Neuron (in vitro differentiated cells): Measurements from ENCODE around the gene TMEM208.

Experiments
- H2AFZ ChIP-seq: one replicate; pipeline ENCODE4 v1.6.1; 2013; ENCODE audit warnings: low read depth, mild to moderate bottlenecking, inconsistent platforms, low read length, moderate library complexity
- H3K27me3 ChIP-seq: one replicate; pipeline ENCODE4 v1.6.1; 2013; ENCODE audit warnings: low read length; ENCODE audit not compliant: insufficient read depth
- H3K36me3 ChIP-seq: one replicate; pipeline ENCODE4 v1.6.1; 2013; ENCODE audit warnings: low read length; ENCODE audit not compliant: insufficient read depth
- H3K4me1 ChIP-seq: one replicate; pipeline ENCODE4 v1.6.1; 2013; ENCODE audit warnings: low read length; ENCODE audit not compliant: insufficient read depth
- H3K4me3 ChIP-seq: 2 replicates; pipeline ENCODE4 v1.5.1; 2013; ENCODE audit warnings: mild to moderate bottlenecking, low read length, moderate library complexity
- H3K9me3 ChIP-seq: one replicate; pipeline ENCODE4 v1.6.1; 2013; ENCODE audit warnings: low read length

Gene TMEM208

DNA sequence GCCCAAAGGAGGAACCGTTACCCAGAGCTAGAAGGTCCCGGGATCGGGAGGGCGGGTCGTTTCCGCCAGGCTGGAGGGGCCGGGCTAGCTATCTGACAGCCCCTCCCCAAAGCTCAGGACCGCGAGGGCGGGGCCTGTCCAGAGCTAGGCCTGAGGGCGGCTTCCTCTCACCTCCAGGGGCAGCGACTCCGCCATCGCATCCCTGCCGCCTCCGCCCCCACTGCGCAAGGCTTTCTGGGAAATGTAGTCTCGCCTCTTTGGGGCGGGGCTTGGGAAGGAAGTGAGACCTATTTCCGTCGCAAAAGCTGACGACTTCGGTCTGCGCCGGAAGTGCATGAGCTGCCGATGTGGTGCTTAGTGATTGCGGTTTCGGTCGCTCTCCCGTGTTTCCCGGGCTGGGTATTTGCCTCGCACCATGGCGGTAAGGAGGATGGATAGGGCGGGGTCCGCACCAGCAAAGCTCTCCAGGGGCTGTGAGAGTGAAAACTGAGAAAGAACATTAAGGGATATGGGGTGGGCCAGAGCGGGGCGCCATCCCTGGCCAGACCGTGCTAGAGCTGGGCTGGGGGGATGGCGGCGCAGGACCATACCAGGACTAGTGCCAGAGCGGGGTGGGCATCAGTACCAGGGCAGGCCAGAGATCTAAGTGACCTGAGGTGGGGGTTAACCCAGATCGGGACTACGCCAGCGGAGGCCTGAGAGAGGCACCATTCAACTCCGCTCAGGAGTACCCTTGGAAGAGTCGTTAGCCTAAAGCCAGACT is at the start of gene TMEM208:
TMEM208 (plus strand) TSS at position 327 of the 763 bp plus-strand sequence; CDS start at position 416, 89 bp downstream.
- H3K27me3 ChIP-seq = no peaks in the 10 kb centered on the region
- peaks cover 21% of the 10 kb centered on the region for H3K4me1 ChIP-seq
- H3K9me3 ChIP-seq = no peaks in the 10 kb centered on the region
- H2AFZ ChIP-seq = peak within 1 kb of the TSS; percentile 57
- peak within 1 kb of the TSS; percentile 80 for H3K4me3 ChIP-seq
- H3K36me3 ChIP-seq = peaks cover 40% of the 10 kb centered on the region

DNA sequence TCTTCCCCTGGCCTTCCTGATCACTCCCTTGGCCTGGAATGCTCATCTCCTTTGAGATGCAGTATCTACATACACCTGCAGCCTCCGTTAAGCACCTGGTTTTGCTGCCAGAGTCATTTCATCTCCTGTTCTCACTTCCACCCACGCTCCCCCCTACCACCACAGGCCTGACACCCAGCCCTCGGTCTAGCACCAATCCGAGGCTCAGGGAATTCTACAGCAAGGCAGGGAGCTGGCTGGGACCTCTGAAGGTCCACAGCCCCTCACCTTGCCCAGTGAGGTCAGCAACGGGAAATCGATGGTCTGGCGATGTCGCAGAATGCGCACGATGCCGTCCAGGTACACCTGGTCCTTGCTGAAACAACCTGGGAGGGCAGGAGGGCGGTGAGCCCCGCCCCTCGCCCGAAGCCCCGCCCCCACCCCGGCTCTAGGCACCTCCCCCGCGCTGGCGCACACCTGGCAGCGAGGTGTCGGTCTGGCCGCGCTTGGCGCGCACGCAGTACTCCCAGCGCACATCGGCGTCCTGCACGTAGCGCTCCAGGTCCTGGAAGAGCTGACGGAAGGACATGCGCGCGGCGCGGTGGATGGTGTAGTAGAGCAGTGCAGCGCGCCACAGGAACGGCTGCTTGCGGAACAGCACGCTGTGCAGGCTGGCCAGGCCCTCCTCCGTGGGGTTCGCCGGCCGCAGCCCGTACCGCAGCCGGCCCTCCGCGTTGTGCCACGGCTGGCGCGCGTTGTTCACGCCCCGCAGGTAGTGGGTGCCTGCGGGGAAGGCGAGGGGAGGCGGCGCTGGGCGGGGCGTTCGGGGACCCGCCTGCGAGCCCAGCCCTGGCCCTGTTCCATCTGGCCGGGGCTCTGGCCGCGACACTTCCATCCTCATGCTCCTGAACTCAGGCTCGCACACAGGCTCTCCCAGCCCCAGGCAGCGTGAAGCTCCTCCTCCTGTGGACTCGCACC is 48.9 kb upstream of the TMEM208 start:
- H3K4me3 ChIP-seq = no peak overlapping the region

DNA sequence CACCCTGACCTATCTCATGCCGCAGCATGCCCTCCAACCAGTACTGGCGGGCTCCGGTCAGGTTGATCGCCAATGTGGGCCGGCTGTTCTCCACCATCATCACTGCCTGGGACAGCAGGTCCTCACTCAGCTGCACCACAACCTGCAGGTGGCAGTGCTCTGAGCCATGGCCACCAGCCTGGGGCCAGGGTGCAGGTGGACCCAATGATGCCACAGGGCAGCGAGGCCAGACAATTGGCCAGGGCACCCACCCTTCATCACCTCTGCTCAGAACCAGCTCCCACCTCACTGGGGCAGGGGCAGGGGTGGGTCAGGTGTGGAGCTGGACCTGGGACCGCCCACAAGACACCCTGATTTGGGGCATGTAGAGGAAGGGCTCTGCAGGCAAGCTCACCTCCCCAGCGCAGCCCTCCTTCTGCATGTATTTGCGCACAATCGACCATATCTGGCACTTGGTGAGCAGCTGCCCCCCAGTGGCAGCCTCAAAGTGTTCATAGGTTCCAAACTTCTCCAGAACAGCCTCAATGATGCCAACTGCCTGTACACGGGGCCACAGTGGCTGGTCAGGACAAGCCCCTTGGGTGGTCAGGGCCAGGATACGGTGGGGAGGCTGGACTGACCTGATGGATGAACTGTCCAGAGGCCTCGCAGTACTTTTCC is 47.4 kb upstream of the TMEM208 start:
- H3K4me3 ChIP-seq = no peak overlapping the region
- no peak overlapping the region for H2AFZ ChIP-seq
- H3K36me3 ChIP-seq = peaks cover 8% of the 10 kb centered on the region
- peaks cover 23% of the 10 kb centered on the region for H3K4me1 ChIP-seq
- H3K27me3 ChIP-seq = no peaks in the 10 kb centered on the region
- no peaks in the 10 kb centered on the region for H3K9me3 ChIP-seq

More for the DNA sequence above, 48.9 kb upstream of the TMEM208 start:
- no peak overlapping the region for H2AFZ ChIP-seq
- no peaks in the 10 kb centered on the region for H3K9me3 ChIP-seq
- no peaks in the 10 kb centered on the region for H3K27me3 ChIP-seq
- H3K4me1 ChIP-seq = peaks cover 24% of the 10 kb centered on the region
- H3K36me3 ChIP-seq = peaks cover 8% of the 10 kb centered on the region

DNA sequence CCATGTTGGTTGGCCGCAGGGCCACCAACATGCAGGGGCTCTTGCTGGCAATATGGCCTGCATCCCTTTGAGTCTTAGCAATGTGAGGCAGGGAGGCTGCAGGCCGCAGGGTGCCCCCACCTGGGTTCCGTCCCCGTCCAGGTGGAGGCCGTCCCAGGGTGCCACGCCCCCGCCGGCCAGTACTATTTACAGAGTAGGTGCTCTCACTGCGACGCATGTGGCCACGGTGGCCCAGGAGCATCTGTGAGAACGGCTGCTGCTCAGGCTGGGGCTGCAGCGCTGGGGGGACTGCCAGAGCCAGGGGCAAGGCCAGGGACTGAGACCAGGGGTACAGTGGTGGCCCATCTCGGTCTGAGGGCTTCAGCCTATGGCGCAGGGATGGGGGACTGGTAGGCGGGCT is 46.8 kb upstream of the TMEM208 start:
- Histone ChIP-seq H3K4me3 (no peak overlapping the region), H3K4me1 (peaks cover 20% of the 10 kb centered on the region), H3K9me3 (no peaks in the 10 kb centered on the region), H3K36me3 (peaks cover 8% of the 10 kb centered on the region), H3K27me3 (no peaks in the 10 kb centered on the region), H2AFZ (no peak overlapping the region)

DNA sequence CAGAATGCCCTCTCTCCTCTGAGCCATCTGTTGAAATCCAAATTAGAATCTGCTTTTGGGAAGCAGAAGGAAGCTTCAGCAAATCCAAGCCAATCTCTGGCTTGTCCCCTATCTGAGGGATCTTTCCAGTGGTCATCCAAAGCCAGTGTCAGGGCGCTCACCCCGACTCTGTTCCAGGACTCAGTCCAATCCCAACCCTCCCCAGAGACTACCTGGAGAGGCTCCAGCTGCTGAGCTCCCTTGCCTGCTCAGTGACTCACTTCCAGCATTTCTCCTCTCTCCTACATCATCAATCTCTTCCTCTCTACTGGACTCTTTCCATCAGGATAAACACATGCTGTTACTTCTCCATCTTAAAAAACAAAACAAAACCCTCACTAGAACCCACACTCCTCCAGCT is 45.6 kb upstream of the TMEM208 start:
- Histone ChIP-seq H2AFZ (no peak overlapping the region), H3K27me3 (no peaks in the 10 kb centered on the region), H3K36me3 (peaks cover 8% of the 10 kb centered on the region), H3K9me3 (no peaks in the 10 kb centered on the region), H3K4me3 (no peak overlapping the region), H3K4me1 (peaks cover 21% of the 10 kb centered on the region)

DNA sequence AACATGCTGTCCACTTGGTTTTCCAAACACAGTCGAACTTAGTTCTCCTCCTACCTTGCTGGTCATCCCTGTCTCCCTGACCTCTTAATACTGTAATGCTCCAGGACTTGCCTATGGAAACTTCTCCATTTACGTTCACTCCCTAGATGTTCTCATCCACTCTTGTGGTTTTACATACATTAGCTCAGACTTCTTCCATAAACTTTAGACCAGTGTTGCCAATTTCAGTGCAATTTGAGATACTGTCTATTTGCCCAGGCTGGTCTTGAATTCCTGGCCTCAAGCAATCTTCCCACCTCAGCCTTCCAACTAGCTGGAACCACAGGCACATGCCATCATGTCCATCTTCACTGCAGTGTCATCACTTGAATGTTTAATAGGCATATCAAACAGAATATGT is 44.6 kb upstream of the TMEM208 start:
- H3K36me3 ChIP-seq = peaks cover 8% of the 10 kb centered on the region
- H3K27me3 ChIP-seq = no peaks in the 10 kb centered on the region
- H3K4me1 ChIP-seq = peaks cover 23% of the 10 kb centered on the region
- H2AFZ ChIP-seq = no peak overlapping the region
- H3K4me3 ChIP-seq = peak overlapping the region; percentile 59
- no peaks in the 10 kb centered on the region for H3K9me3 ChIP-seq

DNA sequence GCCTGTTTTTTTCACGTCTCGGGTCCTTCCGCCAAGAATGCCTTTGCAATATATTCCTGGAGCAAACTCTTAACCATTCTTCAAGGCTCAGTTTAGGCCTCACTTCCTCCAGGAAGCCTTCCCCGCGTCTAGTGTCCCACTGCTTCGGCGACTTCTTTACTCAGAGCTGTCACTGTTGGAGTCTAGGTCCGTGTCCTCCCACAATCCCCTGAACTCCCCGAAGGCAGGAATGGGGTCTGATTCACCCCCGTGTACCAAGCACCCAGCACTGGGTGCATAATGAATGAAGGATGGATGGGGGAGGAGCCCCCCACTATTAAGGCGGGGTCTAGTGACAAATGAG is 43.7 kb upstream of the TMEM208 start:
- Histone ChIP-seq H3K4me3 (peak overlapping the region; percentile 59), H3K36me3 (peaks cover 8% of the 10 kb centered on the region), H3K4me1 (peaks cover 23% of the 10 kb centered on the region), H2AFZ (peak overlapping the region; percentile 91), H3K9me3 (no peaks in the 10 kb centered on the region), H3K27me3 (no peaks in the 10 kb centered on the region)

DNA sequence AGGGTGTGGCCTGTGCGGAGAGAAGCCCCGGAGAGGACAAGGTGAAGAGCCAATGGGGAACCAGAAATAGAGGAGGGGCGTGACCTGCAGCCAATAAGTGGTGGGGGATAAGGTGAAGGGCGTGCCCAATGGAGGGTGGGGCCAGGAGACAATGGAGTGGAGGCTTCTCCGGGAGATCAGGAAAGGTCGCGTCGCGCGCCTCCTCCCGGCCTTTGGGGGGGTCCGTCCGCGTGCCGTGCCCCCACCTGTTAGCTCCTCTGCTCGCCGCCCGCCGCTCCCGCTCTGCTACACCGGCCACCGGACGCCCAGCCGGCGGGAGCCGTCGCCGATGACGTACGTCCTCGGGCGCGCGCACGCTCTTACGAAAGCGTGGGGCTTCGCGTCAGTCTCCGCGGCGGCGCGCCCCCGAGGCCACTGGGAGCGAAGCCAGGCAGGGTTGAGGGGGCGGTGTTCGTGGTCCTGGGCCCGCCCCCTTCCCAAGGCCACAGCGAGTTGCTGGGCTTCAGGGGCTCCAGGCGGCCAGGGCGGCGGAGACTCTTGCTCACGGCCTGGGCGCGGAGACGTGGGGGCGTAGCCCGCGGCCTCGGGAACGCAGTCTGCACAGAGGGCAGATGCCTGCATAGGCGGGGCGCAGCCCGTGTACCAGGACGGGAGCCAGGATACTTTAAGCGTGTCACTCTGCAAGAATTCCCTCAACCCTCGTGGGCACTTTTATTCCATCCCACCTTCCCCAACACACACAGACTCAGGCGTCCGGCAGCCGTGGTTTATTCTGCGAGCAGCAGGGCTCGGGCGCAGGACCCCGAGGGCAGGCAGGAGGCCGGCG is 43.1 kb upstream of the TMEM208 start, which contains the start of gene MATCAP1:
MATCAP1 (minus strand) TSS at position 337 of the 826 bp plus-strand sequence. CDS start 3,353 bp downstream, outside the sequence.
- Histone ChIP-seq H3K4me3 (peak within 1 kb of the TSS; percentile 59), H3K36me3 (peaks cover 8% of the 10 kb centered on the region), H3K27me3 (no peaks in the 10 kb centered on the region), H3K9me3 (no peaks in the 10 kb centered on the region), H2AFZ (peak within 1 kb of the TSS; percentile 91), H3K4me1 (peaks cover 23% of the 10 kb centered on the region)

DNA sequence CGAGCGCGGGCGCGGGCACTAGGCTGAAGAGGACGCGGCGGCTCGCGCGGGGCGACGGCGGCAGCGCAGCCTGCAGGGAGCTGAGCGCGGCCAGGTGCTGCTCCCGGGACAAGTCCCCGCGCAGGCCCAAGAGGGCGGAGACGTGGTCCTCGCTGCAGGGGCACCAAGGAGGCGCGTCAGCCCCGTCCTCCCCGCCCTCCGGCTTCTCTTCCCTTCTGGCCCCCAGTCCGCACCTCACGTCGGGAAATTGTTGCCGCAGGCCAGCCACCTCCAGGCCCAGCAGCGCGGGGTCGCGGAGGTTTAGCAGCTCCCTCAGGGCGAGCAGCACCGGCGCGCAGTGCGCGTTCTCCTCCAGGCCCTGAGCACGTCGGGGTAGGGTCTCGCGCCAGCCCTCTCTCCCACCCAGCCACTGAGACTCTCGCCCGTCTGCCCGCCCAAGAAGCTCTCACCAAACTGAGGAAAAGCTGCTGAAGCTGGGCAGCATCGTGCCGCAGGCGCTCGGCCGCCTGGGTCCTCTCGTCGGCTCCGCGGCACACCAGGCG is 42.4 kb upstream of the TMEM208 start:
- Histone ChIP-seq H2AFZ (peak overlapping the region; percentile 91), H3K4me1 (peaks cover 23% of the 10 kb centered on the region), H3K27me3 (no peaks in the 10 kb centered on the region), H3K36me3 (peaks cover 6% of the 10 kb centered on the region), H3K4me3 (peak overlapping the region; percentile 59), H3K9me3 (no peaks in the 10 kb centered on the region)

DNA sequence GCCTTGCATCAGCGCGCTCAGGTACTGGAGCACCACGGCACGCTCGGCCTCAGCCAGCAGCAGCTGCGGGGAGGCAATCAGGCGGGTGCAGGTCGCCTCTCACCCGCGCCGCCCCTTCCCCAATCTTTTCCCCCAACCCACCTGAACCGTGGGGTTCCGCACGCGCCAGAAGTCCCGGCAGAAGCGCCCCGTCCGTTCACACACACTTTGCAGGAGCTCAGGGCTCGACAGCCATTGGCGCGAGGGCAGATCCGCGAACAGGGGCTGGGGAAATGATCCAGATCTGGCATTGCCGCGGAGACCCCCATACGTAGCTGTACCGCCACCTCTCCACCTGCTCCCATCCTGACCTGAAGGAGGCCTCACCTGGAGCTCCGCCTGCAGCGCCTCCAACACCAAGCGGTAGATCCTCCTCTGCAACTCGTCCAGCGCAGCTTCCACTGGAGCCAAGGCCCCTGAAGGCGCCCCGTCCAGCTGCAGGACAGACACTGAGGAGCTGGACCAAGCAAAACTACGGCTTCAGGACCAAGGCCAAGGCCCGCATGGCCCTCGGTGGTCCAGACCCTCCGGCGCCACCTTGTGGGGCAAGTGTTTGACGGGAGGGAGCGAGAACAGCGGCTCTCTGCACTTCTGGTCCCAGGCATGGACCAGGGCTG is 41.8 kb upstream of the TMEM208 start:
- H3K4me1 ChIP-seq = peaks cover 23% of the 10 kb centered on the region
- peak overlapping the region; percentile 59 for H3K4me3 ChIP-seq
- peaks cover under 1% of the 10 kb centered on the region for H3K36me3 ChIP-seq
- no peaks in the 10 kb centered on the region for H3K9me3 ChIP-seq
- no peak overlapping the region for H2AFZ ChIP-seq
- no peaks in the 10 kb centered on the region for H3K27me3 ChIP-seq

DNA sequence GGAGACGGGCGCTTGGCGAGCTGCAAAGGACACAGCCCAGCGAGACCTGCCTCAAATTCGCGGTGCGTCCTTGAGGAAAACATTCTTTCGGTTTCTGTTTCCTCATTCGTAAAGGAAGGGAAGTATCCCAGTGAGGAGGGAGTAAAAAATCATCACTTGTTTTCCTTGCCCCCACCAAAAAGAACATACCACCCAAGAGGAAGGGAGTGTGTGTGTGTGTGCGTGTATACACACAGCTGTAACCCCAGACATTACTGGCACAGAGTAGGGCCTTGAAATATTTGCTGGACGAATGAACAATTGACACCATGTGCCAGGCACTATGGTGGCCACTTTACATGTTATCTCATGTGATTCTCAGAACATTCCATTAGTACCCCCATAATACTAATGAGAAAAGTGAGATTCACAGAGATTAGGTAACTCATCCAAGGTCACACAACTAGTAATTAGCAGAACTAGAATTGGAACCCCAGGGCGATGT is 41.2 kb upstream of the TMEM208 start:
- Histone ChIP-seq H3K4me1 (peaks cover 23% of the 10 kb centered on the region), H3K27me3 (no peaks in the 10 kb centered on the region)

More for the DNA sequence above, 41.2 kb upstream of the TMEM208 start:
- Histone ChIP-seq H3K9me3 (no peaks in the 10 kb centered on the region), H2AFZ (no peak overlapping the region), H3K36me3 (no peaks in the 10 kb centered on the region), H3K4me3 (no peak overlapping the region)
